GM12892 (cell line): ENCODE data around the gene PRX.

Experiments
- POLR2A ChIP-seq: IDR thresholded peaks from 2 replicates; pipeline ENCODE4 v1.6.1; 2011; ENCODE audit warnings: low read depth, low read length, control low read depth
- POLR2AphosphoS5 ChIP-seq: IDR thresholded peaks from 2 replicates; pipeline ENCODE4 v1.6.1; 2011; ENCODE audit warnings: low read depth, low read length, control low read depth
- TAF1 ChIP-seq: IDR thresholded peaks from 2 replicates; pipeline ENCODE4 v1.6.1; 2011; ENCODE audit warnings: low read depth, mild to moderate bottlenecking, control low read depth, low read length, borderline replicate concordance

GRCh38 chr19:40458597-40458974, 45.4 kb upstream of the PRX start:
- TF ChIP-seq POLR2AphosphoS5 = no peak
- no peak for TF ChIP-seq POLR2A
- TF ChIP-seq TAF1 = no peak
